NCI-H1105 treated with DMSO at 0.1 percent for 48 hours (cell line): Measurements from ENCODE around the gene RBM19.

Source experiments
- DNase-seq: peaks from one replicate; lab custom pipeline; 2025; lab: John Stamatoyannopoulos, UW

Gene RBM19

GRCh38 chr12:113776536-113776935 is 189.6 kb downstream of the RBM19 start:
- DNase-seq = no peak

- no peak for DNase-seq
Measured at GRCh38 chr12:113774526-113774925, 191.6 kb downstream of the RBM19 start.

- no peak for DNase-seq
Measured at GRCh38 chr12:113772505-113773030, 193.6 kb downstream of the RBM19 start.

- no peak for DNase-seq
Measured at GRCh38 chr12:113770389-113770865, 195.7 kb downstream of the RBM19 start.

GRCh38 chr12:113769305-113769704 is 196.8 kb downstream of the RBM19 start:
- DNase-seq = no peak

- no peak for DNase-seq
Measured at GRCh38 chr12:113768850-113769249, 197.3 kb downstream of the RBM19 start.

- no peak for DNase-seq
Measured at GRCh38 chr12:113766879-113767878, 198.9 kb downstream of the RBM19 start.
